ENCODE data around the gene SLC8A3. TPM values are rescaled to one million over a fixed set of nuclear protein-coding genes. Genes with fewer than 3 reads are reported as not detected.

SLC8A3 gene
- total and polyA plus RNA-seq, 9 of the 15 experiments (the other 6 are each of a cell fraction or from before 2014, with no cell fraction given): not detected

- peak; percentile 35; the same call in 1 of the 2 replicates for TF ChIP-seq REST (IDR thresholded peaks at IDR 0.05; ENCODE audit: borderline replicate concordance)
- no peak for TF ChIP-seq REST (CRISPR knock-in tag; IDR thresholded peaks at IDR 0.05; ENCODE audit: low read depth)
- no peak for TF ChIP-seq FOXP1 (CRISPR knock-in tag; IDR thresholded peaks at IDR 0.05)
- no peak for TF ChIP-seq ATF1 (CRISPR knock-in tag; IDR thresholded peaks at IDR 0.05)
- TF ChIP-seq ATF1 (tag; IDR thresholded peaks at IDR 0.05): peak; percentile 46; the same call in 1 of the 2 replicates
- no peak for TF ChIP-seq ZC3H11A (IDR thresholded peaks at IDR 0.05; ENCODE audit: low read depth, low read length)
- TF ChIP-seq CGGBP1 (CRISPR knock-in tag; IDR thresholded peaks at IDR 0.05): peak; percentile 19; the same call in 1 of the 2 replicates
- TF ChIP-seq BRD9 (IDR thresholded peaks at IDR 0.05; ENCODE audit: low read depth, partially characterized antibody): no peak
- no peak for TF ChIP-seq PPARD (CRISPR knock-in tag; IDR thresholded peaks at IDR 0.05)
- TF ChIP-seq HDGF (IDR thresholded peaks at IDR 0.05): no peak
- TF ChIP-seq PURB (CRISPR knock-in tag; IDR thresholded peaks at IDR 0.05; ENCODE audit: low read depth): no peak
- TF ChIP-seq PTBP1 (IDR thresholded peaks at IDR 0.05; ENCODE audit: low read depth, low read length): no peak
- no peak for TF ChIP-seq NR2F6 (CRISPR knock-in tag; IDR thresholded peaks at IDR 0.05)
- TF ChIP-seq CCAR2 (IDR thresholded peaks at IDR 0.05; ENCODE audit: low read depth, low read length): no peak
- TF ChIP-seq CREBBP (IDR thresholded peaks at IDR 0.05; ENCODE audit: low read depth, low read length): no peak
- TF ChIP-seq ZNF224 (CRISPR knock-in tag; IDR thresholded peaks at IDR 0.05): no peak
- TF ChIP-seq ZNF695 (CRISPR knock-in tag; IDR thresholded peaks at IDR 0.05): no peak
- no peak for TF ChIP-seq POLR3A (IDR thresholded peaks at IDR 0.05; ENCODE audit: borderline replicate concordance, extremely low read depth, insufficient read depth, insufficient read length)
- TF ChIP-seq IRF2 (CRISPR knock-in tag; IDR thresholded peaks at IDR 0.05): no peak
- TF ChIP-seq BMI1 (IDR thresholded peaks at IDR 0.05; ENCODE audit: low read length): no peak
- TF ChIP-seq TCF7L2 (IDR thresholded peaks at IDR 0.05; ENCODE audit: low read depth, low read length): no peak
- TF ChIP-seq MTF1 (CRISPR knock-in tag; IDR thresholded peaks at IDR 0.05; ENCODE audit: borderline replicate concordance): no peak
- TF ChIP-seq TSC22D4 (tag; IDR thresholded peaks at IDR 0.05): no peak
- TF ChIP-seq KDM2B (CRISPR knock-in tag; IDR thresholded peaks at IDR 0.05): no peak
- TF ChIP-seq ZNF668 (CRISPR knock-in tag; IDR thresholded peaks at IDR 0.05): no peak
- 0 out of 2 replicates have a peak, but pooled peaks have one; percentile 40 for TF ChIP-seq RUNX1 (IDR thresholded peaks at IDR 0.05; ENCODE audit: low read depth)
Observed at GRCh38 chr14:70237710-70238109, 49.0 kb upstream of the SLC8A3 start (continued).
